Hematopoietic multipotent progenitor cell treated with erythropoietin and hydrocortisone succinate and interleukin-3 and kit ligand, for 8 days (in vitro differentiated cells): Measurements from ENCODE around the gene C1orf167.
"Not testable (repeated sequence)": the region's sequence is repeated elsewhere in the genome, so short reads cannot be mapped to it uniquely, and the experiment has no call there.

Experiments
- DNase-seq: peaks from one replicate; pipeline ENCODE4 v3.0.0-alpha.2; 2015

Gene C1orf167

DNA sequence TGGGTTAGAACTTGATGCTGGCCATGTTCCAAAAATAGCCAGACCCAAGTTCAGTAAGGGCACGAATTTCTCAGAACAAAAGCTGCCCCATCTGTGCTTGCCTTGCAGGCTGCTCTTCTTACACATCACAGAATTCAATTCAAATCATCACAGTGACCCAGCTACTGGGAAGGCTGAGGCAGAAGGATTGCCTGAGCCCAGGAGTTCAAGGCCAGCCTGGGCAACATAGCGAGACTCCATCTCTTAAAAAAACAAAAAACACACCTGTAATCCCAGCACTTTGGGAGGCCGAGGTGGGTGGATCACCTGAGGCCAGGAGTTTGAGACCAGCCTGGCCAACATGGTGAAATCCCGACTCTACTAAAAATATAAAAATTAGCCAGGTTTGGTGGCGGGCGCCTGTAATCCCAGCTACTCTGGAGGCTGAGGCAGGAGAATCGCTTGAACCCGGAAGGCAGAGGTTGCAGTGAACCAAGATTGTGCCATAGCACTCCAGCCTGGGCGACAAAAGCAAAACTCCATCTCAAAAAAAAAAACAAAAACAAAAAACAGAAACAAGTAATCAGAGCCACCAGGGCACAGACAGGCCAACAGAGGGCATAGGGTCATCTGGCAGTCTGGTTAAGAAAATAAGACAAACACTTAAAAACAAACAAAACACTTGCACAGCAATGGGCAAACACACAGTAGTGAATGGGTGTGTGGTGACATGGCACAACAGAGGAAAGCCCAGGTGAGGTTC lies 42.1 kb downstream of the C1orf167 start:
- not testable (repeated sequence) for DNase-seq

DNA sequence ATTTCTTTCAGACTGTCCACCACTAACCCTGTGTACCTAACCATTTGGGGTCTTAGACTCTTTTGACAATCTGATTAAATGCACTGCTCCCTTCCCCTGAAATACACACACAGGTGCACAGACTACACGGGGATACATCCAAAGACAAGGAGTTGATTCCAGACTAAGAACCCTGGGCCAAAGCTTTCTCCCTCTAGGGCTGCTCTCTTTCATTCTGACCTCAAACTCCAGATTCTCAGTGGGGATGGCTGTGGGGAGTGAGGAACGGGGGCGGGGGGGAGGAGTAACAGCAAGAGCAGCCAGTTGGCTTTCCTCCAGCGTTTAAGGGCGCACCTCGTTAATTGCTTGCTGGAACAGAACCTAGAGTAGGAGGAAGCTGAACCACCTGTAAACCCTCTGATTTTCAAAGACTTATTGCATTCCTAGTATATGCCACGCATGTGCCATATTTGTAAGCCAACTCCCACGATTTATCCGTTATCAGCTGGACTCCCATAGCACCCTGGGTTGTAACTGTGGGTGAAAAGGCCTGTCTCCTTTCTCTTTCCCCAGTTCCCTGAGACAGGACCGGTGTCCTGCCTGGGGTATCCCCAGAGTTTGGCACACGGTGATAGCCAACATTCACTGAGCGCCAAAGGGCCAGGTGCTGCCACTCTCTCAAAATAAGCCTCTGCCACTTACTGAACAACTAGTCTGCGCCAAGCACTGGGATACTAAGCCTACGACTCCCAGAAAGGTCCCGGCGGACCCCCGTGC lies 42.9 kb downstream of the C1orf167 start:
- peak; percentile 84 for DNase-seq

DNA sequence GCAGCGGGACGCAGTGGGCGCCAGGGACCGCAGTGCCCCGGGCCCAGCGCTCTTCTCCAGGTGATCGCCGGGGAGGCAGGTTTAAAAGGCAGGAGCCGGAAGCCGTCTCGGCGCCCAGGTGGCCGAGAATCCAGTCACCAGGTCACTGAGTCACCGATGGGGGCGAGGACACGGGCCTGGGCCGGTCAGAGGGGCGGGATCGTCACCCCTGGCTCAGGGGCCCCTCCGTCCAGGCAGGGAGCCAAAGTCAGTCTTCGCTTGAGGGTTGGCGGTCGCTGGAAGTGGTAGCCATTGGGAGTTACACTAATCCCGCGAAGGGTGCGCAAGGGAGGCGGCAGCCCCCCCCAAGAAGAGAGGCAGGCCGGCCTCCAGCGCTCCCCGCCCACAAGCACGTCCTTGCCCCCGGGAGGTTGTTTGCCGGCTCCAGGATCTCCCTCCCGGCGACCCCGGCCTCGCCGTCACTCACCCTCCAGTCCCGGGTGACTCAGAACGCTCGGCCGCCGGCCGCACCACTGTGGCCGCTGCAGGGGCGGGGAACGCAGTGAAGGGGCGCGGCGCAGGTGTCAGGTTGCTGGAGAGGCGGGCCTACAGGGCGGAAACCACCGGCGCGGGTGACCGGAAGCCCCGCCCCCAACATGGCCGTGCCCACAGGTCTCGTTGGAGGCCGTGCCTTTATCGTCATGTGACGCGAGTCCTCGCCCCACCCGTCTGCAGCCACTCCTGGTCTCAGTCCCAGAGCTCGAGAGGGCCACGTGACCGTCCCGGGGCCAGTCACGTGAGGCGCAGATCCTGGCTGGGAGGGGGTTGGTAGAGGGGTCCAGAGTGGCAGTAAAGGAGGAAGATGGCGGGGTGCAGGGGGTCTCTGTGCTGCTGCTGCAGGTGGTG lies 43.7 kb downstream of the C1orf167 start, which contains the start of the genes CLCN6 and MTHFR:
Gene CLCN6, plus strand, starts transcription at position 770 of the 885 bp plus-strand sequence. Its CDS starts 72 bp downstream, at position 842.
Gene MTHFR, minus strand, starts transcription at position 543 of the 885 bp plus-strand sequence. CDS start 2,848 bp downstream, outside the sequence.
- DNase-seq = peak; percentile 99

DNA sequence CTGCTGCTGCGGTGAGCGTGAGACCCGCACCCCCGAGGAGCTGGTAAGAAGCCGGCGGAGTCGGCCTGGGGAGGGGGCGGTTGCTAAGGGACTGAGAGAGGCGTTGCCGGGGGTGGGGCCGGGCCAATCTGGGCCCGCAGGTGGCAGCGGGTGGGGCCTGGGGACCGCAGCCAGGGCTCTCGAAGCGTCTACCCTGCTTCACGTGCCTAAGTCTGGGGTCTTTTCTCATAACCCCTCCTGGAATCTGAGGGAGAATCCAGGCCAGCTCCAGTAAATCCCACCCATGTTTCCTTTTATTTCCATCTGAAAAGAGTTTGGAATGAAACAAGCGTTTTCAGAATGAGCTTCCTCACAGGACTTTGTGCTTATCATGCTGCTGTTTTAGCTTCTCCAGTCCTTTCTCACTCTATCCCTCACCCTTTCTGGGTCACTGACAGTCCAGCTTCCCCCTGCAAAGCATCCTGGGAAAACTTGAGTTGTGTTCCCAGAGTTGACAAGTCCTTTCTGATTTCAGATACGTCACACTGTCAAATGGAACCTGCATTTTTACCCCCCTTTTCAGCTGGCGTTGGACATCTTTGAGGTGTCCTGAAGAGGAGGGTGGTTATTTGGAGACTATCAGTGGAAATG lies 44.4 kb downstream of the C1orf167 start:
- peak; percentile 67 for DNase-seq

DNA sequence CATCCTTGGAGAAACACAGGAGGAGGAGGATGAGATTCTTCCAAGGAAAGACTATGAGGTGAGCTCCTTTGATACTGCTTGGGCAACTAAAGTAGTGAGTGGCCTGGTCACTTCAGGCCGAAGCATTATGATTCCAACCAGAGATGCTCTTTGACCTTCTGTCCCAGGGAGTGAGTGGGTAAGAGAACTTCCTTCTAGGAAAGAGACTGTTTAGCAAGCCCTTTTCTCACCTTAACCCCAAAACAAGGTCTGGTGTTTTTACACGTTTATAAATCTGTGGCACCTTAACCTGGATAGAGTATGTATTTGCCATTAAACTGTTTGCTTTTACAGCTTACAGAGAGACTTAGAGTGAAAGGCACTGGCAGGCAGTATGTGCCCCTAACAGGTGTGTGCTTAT lies 45.1 kb downstream of the C1orf167 start:
- no peak for DNase-seq

DNA sequence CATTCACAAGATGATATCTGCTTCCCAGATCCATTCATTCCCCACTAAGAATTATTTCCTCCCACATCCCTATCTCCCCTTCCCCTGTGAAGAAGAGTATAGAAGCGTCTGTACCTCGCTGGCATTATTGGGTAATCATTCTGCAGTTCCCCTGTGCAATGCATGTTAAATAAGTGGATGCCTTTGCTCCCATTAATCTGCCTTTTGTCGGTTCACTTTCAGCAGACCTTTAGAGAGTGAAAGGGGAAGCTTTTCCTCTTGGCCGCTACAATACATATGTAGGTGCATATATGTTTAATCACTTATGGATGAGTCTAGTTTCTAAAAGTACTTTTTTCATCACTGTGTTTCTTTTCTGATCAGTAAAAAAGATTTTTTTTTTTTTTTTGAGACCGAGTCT lies 51.0 kb downstream of the C1orf167 start:
- no peak for DNase-seq

DNA sequence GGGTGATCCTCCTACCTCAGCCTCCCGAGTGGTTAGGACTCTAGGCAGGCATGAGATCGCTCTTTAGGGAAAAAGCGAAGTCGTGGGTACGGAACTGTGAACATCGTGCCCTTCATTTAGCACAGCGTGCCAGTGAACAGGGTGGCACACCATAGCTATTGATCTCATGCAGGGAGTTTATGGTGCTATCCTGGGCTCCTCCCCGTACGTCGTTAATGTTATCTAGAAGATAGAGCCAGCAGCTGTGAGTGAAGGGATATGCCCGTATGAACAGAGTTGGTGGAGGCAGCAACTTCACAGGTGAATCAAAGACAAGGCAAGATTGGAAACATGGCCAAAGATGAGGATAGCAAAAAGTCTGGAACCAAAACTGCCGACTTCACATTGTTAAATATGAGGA lies 55.2 kb downstream of the C1orf167 start:
- DNase-seq = no peak

DNA sequence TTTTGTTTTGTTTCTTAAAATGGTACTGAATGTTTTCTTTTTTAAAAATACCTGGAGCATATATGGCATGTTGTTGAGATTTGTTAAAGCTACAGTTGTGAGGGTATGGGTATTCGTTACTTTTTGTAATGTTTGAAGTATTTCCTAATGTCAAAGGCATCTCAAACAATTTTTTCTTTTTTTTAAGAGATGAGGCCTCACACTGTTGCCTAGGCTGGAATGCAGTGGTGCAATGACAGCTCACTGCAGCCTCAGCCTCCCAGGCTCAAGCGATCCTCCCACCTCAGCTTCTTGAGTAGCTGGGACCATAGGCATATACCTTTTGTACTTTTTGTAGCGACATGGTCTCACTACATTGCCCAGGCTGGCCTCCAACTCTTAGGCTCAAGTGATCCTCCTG lies 60.1 kb downstream of the C1orf167 start:
- DNase-seq = no peak

DNA sequence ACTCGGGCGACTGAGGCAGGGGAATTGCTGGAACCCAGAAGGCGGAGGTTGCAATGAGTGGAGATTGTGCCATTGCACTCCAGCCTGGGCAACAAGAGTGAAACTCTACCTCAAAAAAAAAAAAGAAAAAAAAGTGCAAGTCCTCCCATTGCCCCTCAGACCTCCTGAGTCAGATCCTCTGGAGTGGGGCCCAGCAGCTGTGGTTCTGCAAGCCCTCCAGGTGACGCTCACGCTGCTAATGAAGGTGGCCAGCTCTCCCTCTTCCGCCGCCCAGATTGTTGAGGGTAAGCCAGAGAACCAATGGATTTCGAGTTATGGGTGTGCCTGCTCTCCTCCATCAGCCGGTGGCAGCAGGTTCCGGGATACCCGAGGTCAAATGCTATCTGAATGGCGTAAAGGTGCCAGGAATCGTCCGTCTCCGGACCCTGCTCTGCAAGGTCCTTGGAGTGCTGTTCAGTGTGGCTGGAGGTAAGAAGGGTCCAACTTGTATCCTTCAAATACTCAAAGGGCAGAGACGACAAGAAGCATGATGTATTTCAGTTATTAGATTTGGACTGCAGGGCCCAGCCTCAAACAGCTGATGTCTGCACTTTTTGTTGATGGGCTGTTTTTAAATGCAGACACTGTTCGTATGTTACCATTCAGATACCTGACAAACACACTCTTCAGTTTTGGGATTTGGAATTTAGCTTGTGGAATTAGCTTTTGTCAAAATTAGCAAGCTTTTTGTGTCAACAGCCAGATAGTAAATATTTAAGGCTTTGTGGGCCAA lies 61.6 kb downstream of the C1orf167 start:
- DNase-seq = no peak

DNA sequence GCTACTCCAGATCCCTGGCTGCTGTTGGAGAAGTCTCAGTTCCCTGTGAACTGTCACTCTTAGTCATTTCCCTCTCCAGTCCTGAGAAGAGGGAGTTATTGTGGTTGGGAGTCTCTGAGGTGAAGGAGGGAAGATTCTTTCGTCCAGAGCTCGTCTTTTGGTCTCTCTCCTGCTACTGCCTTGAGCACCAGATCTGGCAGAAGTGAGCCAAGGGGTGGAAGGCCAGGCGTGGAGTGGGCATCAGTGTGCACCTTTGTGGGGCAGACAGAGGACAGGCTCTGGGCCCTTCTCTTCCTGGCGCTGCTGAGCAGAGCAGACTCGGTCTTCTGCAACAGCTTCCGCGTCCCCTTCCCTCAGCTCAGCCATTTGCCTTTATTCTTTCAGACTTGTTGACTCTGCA lies 63.1 kb downstream of the C1orf167 start:
- DNase-seq = no peak

DNA sequence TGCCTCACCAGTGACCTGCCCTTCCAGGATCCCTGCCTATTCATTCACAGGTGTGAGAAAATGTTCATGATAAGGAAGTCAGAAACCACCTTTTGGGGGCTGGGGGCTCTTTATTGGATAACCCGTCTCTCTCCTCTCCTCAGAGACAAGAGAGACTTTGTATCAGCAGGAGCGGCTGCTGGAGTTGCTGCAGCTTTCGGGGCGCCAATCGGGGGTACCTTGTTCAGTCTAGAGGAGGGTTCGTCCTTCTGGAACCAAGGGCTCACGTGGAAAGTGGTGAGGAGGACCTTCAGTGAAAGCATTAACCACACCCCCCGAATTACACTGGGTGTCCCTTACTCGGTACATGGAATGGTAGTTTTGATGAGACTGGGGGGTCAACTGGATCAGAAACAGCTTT lies 65.0 kb downstream of the C1orf167 start:
- DNase-seq = no peak

DNA sequence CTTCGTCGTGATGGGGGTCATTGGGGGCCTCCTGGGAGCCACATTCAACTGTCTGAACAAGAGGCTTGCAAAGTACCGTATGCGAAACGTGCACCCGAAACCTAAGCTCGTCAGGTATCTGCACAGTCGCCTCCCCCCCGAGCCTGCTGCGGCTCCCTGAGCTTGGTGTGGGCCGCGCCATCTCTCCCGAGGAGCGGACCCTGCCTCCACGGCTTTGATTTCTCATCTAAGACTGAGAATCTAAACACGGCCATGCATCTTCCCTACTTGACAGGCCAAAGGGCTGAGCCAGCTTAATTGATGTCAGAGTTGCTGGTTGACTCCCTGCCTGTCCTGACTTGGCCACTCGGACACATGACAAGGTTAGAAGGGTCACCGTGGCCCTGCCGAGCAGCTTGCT lies 66.5 kb downstream of the C1orf167 start:
- no peak for DNase-seq

DNA sequence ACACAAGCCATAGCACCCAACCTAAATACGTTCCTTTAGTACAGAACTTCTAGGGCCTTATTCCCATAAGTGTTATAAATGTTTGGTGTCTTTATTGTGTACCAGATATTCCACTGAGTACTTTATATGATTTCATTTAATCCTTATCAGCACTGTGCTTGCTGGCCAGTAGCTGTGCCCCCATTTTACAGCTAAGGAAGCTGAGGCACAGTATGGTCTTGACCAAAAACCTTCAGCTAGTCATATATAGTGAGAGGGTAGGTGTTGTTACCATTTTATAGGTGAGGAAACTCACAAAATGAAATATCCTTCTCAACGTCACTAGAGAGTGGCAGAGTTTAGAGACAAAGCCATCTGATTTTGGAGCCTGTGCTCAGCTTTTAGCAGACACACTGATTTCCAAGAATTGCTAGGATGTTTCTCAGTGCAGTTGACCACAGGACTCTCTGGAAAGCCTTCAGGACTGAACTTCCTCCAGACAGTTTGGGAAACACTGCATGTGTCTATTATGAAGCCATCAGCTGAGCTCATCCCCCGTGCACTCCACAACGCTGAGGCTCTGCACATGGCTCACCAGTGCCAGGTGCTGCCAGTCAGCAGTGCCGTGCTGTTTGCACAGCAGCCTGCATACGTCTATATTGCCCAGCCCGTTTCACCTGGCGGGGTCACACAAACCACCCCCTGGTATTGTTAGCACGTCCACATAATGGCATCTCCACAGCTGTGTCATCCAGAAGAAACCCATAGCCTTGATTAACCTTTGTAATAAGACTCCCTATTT lies 70.1 kb downstream of the C1orf167 start:
- DNase-seq = no peak

DNA sequence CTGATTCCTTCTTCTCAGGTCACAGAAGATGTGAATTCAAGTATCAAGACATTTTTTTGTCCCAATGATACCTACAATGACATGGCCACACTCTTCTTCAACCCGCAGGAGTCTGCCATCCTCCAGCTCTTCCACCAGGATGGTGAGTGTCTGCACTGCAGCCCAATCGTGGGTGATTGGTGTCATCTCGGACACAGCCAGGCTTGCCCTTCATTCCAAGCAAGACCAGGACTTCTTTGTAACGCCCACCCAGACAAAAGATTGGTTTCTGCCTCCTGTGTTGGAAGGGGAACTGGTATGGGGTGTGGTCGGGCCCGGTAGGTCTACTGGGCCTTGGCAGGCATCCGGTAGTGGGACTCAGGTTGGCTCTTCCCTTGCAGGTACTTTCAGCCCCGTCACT lies 71.5 kb downstream of the C1orf167 start:
- DNase-seq = no peak

DNA sequence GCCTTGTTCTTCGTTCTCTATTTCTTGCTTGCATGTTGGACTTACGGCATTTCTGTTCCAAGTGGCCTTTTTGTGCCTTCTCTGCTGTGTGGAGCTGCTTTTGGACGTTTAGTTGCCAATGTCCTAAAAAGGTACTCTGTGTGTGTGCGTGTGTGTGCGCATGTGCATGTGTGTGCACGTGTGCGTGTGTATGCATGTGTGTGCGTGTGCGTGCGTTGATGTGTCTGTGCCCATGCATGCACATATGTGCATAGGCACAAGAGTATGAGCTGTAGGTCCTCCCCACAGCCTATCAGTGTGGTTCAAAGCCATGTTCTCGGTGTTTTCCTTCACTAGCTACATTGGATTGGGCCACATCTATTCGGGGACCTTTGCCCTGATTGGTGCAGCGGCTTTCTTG lies 71.9 kb downstream of the C1orf167 start:
- no peak for DNase-seq

DNA sequence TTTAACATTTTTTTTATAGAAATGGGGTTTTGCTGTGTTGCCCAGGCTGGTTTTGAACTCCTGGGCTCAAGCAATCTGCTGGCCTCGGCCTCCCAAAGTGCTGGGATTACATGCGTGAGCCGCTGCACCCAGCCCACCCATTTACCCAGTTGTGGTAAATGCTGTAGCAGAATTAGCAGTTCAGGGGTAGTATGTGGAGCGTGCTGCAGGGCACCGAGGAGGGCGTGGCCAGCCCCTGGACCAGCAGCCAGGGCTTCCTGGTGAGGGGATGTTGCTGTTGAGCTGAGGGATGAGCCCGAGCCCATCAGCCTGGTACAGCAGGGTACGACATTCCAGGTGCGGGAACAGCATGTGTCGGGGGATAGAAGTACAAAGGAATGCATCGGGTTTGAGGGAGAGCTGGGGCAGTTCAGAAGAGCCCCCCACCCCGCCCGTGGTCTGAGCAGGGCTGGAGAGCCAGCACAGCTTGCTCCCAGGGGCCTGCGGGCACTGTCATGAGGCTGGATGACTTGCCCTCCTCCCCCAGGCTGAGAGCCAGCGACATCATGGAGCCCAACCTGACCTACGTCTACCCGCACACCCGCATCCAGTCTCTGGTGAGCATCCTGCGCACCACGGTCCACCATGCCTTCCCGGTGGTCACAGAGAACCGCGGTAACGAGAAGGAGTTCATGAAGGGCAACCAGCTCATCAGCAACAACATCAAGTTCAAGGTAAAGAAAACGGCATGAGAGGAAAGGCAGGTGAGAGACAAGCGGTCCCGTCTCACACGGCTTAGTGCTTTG lies 73.6 kb downstream of the C1orf167 start:
- no peak for DNase-seq

DNA sequence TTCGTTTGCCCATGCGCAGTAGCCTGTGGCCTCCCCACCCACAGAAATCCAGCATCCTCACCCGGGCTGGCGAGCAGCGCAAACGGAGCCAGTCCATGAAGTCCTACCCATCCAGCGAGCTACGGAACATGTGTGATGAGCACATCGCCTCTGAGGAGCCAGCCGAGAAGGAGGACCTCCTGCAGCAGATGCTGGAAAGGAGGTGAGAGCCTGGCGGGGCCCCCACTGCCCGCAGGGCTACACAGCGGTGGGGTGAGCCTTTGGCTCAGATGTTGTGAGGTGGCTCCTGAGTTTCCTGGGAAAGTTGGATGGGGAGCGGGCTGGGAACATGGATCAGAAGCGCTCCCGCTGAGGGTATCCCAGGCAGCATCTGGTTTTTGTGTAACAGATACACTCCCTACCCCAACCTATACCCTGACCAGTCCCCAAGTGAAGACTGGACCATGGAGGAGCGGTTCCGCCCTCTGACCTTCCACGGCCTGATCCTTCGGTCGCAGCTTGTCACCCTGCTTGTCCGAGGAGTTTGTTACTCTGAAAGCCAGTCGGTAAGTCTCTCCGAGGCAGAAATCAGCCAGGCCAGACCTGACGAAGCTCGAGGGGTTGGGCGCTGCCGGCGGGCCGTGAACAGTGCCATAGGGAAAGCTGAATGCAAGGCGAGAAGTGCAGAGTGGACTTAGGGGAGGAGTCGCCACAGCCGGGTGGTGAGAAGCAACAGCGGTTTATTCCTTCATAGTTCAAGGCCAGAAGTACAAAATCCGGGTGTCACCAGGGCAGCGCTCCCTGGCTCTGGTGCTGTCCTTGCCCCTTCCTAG lies 75.2 kb downstream of the C1orf167 start:
- DNase-seq = no peak

DNA sequence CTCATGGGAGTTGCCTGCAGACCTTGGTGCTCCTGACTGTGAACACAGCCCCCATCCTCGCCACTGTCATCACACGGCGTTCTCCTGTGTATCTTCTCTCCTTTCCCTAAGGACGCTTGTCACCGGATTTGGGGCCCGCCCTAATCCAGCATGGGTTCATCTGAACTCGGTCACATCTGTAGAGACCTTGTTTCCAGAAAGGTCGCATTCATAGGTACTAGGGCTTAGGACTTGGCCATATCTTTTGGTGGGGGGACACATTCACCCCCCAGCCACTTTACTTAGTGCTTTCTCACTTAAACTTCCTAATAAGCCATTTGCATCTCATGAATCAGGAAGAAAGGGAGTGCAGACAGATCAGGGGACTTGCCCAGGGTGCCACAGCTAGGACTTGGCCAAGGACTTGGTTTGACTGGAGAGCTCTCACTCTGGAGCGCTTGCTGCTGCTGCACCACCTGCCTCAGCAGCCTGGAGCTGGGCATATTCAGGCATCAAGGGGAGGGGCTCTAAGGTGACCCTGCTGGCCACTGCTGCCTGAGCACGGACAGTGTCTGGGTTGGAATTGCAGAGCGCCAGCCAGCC lies 75.9 kb downstream of the C1orf167 start:
- no peak for DNase-seq
